MCF 10A (cell line): Measurements from ENCODE around the gene RD3L. TPM values are rescaled to one million over a fixed set of nuclear protein-coding genes. Genes with fewer than 3 reads are reported as not detected.

Experiments
- BruUV-seq: library from RNA; stranded (reverse); fragments of 400-500 nt; replicated peaks from 2 replicates; lab custom pipeline; 2021; lab: Mats Ljungman, UMichigan
- CTCF ChIA-PET: fragments of 300-600 bp; sonication (Branson Sonifier 250); formaldehyde crosslinking; extraction: SDS; loops from one replicate; lab custom pipeline; 2021; ENCODE audit warnings: antibody characterized with exemption, inconsistent platforms; lab: Yijun Ruan, JAX
- POLR2A ChIA-PET: fragments of 300-600, 350-650 bp; sonication (Branson Sonifier 250); formaldehyde crosslinking; extraction: SDS; loops from one replicate; lab custom pipeline; 2020; ENCODE audit warnings: antibody characterized with exemption, inconsistent platforms; lab: Yijun Ruan, JAX
- DNase-seq: peaks from one replicate; pipeline ENCODE4 v3.0.0-alpha.2; 2018; ENCODE audit not compliant: unreplicated experiment
- H3K27ac Mint-ChIP-seq: one replicate; pipeline ENCODE4 v1.8.0; 2022; ENCODE audit warnings: mild to moderate bottlenecking, low read depth, mixed read lengths; ENCODE audit not compliant: unreplicated experiment
- H3K27me3 Mint-ChIP-seq: one replicate; pipeline ENCODE4 v1.8.0; 2022; ENCODE audit warnings: mixed read lengths; ENCODE audit not compliant: insufficient read depth, unreplicated experiment
- H3K36me3 Mint-ChIP-seq: one replicate; pipeline ENCODE4 v1.8.0; 2022; ENCODE audit warnings: mild to moderate bottlenecking, moderate library complexity, mixed read lengths; ENCODE audit not compliant: insufficient read depth, unreplicated experiment
- H3K4me1 Mint-ChIP-seq: one replicate; pipeline ENCODE4 v1.8.0; 2022; ENCODE audit warnings: mixed read lengths; ENCODE audit not compliant: insufficient read depth, unreplicated experiment
- H3K4me3 Mint-ChIP-seq: one replicate; pipeline ENCODE4 v1.8.0; 2022; ENCODE audit warnings: mild to moderate bottlenecking, moderate library complexity, mixed read lengths; ENCODE audit not compliant: unreplicated experiment
- H3K9me3 Mint-ChIP-seq: one replicate; pipeline ENCODE4 v1.8.0; 2022; ENCODE audit warnings: mixed read lengths; ENCODE audit not compliant: unreplicated experiment
- CTCF ChIP-seq: fragments of 200-600 bp; IDR thresholded peaks from one replicate; pipeline ENCODE4 v1.8.0; 2022; ENCODE audit warnings: antibody characterized with exemption, mild to moderate bottlenecking; ENCODE audit not compliant: unreplicated experiment
- intact Hi-C: fragments of 100-400 bp; cut with micrococcal nuclease; formaldehyde crosslinking; loops from 2 replicates; pipeline ENCODE4 v1.14.1; 2022
- total RNA-seq: library from RNA; stranded (reverse); gene quantifications from 2 replicates; pipeline ENCODE4 v1.2.3, GENCODE V29; 2022

Gene RD3L
- total RNA-seq, 1 experiment from 2014 or later: not detected

GRCh38 chr14:103920981-103921854 is 21.1 kb downstream of the RD3L start:
- TF ChIP-seq CTCF: peak; percentile 97
- BruUV-seq: TSS peak; percentile 79
- H3K4me1 Mint-ChIP-seq: no peaks in the 10 kb centered on the region
- peak overlapping the region; percentile 91 for H3K27ac Mint-ChIP-seq
- H3K9me3 Mint-ChIP-seq: no peaks in the 10 kb centered on the region
- H3K27me3 Mint-ChIP-seq: peaks cover 10% of the 10 kb centered on the region
- H3K4me3 Mint-ChIP-seq: peak overlapping the region; percentile 91
- DNase-seq: peak; percentile 91
- intact Hi-C loops: loop anchor here (5.0 kb wide), 1 partner anchor 56 kb away; no protein-coding TSS in a partner anchor
- ChIA-PET POLR2A (interaction anchor here (0.6 to 4.0 kb wide), 13 partner anchors 11 to 358 kb away, joined by 3 to 39 read pairs (median 3); partner anchors contain the start of genes BAG5 and COA8), CTCF (interaction anchor here (0.6 to 2.3 kb wide), 21 partner anchors 9 to 201 kb away, joined by 3 to 18 read pairs (median 4); partner anchors contain the start of gene RD3L)
- H3K36me3 Mint-ChIP-seq: peaks cover 21% of the 10 kb centered on the region

GRCh38 chr14:103916636-103917262 is 25.6 kb downstream of the RD3L start:
- H3K27me3 Mint-ChIP-seq: no peaks in the 10 kb centered on the region
- no peak overlapping the region for H3K27ac Mint-ChIP-seq
- intact Hi-C loops: no loop called here
- ChIA-PET CTCF (interaction anchor here (0.6 to 10.4 kb wide), 7 partner anchors 9 to 177 kb away, joined by 3 to 121 read pairs (median 8); no protein-coding TSS in a partner anchor), POLR2A (no interaction called here)
- DNase-seq: no peak
- H3K36me3 Mint-ChIP-seq: peaks cover 65% of the 10 kb centered on the region
- H3K9me3 Mint-ChIP-seq: no peaks in the 10 kb centered on the region
- no TSS peak for BruUV-seq
- no peak overlapping the region for H3K4me3 Mint-ChIP-seq
- no peak for TF ChIP-seq CTCF
- no peaks in the 10 kb centered on the region for H3K4me1 Mint-ChIP-seq

GRCh38 chr14:103915616-103916015 is 26.7 kb downstream of the RD3L start:
- no peak for TF ChIP-seq CTCF
- CTCF ChIA-PET: interaction anchor here (10.4 kb wide), 1 partner anchor 109 kb away, joined by 121 read pairs; no protein-coding TSS in a partner anchor
- POLR2A ChIA-PET: no interaction called here
- DNase-seq: no peak
- no TSS peak for BruUV-seq
- peaks cover 64% of the 10 kb centered on the region for H3K36me3 Mint-ChIP-seq
- no peak overlapping the region for H3K4me3 Mint-ChIP-seq
- intact Hi-C loops: no loop called here
- H3K27me3 Mint-ChIP-seq: no peaks in the 10 kb centered on the region
- peak overlapping the region; percentile 52 for H3K27ac Mint-ChIP-seq
- no peaks in the 10 kb centered on the region for H3K4me1 Mint-ChIP-seq
- H3K9me3 Mint-ChIP-seq: no peaks in the 10 kb centered on the region
